DMS114 treated with DMSO at 0.1 percent for 48 hours (cell line): Measurements from ENCODE around the gene ZNF3.
A peak's percentile ranks its signal among the peaks of the same experiment; 100 is the strongest.

ENCODE experiments used
- DNase-seq: peaks from one replicate; lab custom pipeline; 2025; ENCODE audit not compliant: unreplicated experiment; lab: John Stamatoyannopoulos, UW

The ZNF3 gene

GRCh38 chr7:100088621-100089457, 7.3 kb upstream of the ZNF3 start, which contains the start of gene COPS6:
Gene COPS6 (plus strand): TSS chr7:100088969. CDS start chr7:100088991, 22 bp downstream.
- DNase-seq, result peak; percentile 43

DNA sequence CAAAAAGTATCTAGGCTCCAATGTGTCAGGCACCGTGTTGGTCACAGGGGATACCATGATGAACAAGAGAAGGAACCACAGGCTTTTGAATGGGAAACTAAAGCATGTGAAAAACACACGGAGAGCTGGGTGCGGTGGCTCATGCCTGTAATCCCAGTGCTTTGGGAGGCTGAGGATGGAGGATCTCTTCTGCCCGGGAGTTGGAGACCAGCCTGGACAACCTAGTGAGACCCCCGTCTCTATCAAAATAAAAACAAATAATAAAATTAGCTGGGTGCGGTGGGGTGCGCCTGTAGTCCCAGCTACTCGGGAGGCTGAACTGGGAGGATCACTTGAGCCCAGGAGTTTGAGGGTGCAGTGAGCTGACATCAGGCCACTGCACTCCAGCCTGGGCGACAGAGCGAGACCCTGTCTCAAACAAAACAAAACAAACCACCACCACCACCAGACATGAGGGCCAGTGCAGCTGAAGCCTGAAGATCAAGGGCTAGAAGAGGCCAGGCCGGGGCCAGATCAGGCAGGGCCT, 6.6 kb upstream of the ZNF3 start:
- DNase-seq, result no peak

GRCh38 chr7:100087055-100087750, 5.7 kb upstream of the ZNF3 start:
- no peak for DNase-seq

- DNase-seq, result no peak
Measured at GRCh38 chr7:100085515-100085914, 4.0 kb upstream of the ZNF3 start.

GRCh38 chr7:100082978-100083377, 1.5 kb upstream of the ZNF3 start:
- DNase-seq, result no peak

GRCh38 chr7:100080907-100081534, 502 bp downstream of the ZNF3 start:
- no peak for DNase-seq

- no peak for DNase-seq
Measured at GRCh38 chr7:100079024-100079560, 2.4 kb downstream of the ZNF3 start.

DNA sequence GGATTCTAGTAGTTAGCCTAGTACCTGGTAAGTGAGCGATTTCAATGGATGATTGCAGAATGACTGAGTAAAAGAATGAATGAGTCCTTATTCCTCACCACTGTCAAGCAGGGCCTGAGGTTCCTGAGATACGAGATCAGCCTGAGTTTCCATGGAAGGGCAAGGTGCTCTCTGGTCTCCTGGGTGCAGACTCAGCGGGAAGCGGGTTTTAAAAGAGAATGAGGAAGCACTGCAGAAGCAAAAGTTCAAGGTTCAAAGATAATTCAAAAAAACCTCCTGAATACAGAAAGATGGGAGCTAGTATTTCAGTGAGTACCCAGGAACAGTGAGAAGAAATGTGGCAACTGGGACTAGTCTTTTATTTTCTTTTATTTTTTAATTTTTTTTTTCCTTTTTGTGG, 4.3 kb downstream of the ZNF3 start:
- DNase-seq, result no peak

DNA sequence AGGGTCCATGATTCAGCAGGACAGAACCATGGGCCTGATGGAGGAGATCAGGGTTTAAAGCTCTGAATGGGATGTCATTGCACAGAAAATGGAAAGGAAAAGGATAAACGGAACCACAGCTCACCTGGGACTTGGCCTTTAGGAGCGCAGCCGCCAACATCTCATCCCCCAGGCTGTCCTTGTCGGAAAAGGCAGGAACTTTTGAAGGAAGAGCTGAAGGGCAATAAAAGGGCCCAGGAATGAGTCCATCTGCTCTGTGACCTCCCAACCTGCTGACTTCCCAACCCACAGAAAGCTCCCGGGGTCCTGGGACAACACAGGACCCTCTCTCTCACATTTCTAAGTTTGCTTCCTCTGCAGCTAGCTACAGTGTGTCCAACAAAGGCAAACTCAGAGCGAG, 6.1 kb downstream of the ZNF3 start:
- DNase-seq, result no peak

GRCh38 chr7:100074841-100075240, 6.7 kb downstream of the ZNF3 start:
- no peak for DNase-seq

- no peak for DNase-seq
Measured at GRCh38 chr7:100072462-100072861, 9.1 kb downstream of the ZNF3 start.

- DNase-seq, result no peak
Measured at GRCh38 chr7:100071018-100071723, 10.4 kb downstream of the ZNF3 start.

DNA sequence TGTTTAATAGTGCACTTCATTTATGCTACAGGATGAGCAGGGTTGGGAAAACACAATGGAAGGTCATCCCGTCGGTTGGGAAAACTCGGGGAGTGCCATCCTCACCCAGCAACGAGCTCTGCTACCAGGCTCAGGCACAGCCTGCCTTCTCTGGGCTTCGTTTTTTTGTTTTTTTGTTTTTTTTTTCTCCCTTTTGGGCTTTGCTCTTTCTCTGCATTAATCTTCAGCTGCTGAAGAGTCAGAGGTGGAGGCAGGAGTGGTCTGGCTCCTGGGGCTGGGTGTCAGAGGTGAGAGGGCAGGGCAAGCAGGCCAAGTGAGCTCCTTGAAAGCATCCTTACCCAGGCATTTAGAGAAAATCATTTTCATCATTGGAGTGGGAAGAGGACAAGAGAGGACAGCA, 11.5 kb downstream of the ZNF3 start:
- DNase-seq, result no peak

DNA sequence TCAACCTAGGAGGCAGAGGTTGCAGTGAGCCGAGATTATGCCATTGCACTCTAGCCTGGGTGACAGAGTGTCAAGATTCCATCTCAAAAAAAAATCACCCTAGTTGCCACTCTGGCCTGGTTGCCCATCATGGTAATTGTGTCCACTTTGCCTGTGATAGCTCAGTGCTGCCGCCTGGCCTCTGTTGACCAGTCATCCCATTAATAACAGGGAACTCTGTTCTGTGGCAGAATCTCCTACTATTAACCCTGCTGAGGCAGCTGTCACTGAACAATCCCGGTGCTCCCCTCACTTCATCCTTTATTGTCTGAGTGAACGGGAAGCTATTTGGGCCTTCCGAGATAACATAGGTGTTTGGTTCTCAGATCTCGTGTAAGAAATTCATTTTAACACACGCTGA, 14.6 kb downstream of the ZNF3 start:
- DNase-seq, result no peak

DNA sequence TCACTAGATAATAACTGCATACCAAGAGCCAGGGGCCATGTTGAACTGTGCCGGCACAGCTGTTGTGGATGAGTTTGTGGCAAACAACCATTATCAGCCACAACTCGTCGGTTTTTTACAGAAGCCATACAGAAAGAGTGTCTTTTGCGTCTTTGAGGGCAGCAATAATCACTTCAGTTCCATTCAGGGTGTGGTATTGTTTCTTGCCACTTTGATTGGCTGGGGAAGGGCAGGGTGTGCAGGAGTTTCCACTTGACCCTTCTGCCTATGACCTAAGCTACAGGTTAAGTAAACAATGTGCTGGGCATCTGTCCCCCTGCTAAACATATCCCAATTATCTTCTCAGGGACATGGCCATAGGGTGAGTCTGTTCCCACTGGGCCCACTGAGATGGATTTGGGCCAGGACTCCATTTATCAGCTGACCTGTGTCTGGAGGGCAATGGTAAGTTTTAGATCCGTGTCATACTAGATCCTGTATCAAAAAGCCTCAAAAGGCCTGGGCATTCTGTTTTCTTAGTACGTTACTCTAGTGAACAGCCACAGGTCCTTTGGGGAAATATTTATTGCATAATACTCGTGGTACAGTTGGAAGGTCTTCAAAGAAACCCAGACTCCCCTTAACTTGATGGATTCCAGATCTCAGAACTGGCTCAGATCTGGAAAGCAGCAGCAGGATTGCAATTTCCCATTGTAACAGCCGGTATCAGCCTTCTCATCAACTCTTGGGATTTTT, 15.9 kb downstream of the ZNF3 start:
- no peak for DNase-seq

DNA sequence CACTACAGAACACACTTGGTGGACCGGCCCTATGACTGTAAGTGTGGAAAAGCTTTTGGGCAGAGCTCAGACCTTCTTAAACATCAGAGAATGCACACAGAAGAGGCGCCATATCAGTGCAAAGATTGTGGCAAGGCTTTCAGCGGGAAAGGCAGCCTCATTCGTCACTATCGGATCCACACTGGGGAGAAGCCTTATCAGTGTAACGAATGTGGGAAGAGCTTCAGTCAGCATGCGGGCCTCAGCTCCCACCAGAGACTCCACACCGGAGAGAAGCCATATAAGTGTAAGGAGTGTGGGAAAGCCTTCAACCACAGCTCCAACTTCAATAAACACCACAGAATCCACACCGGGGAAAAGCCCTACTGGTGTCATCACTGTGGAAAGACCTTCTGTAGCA, 17.4 kb downstream of the ZNF3 start:
- no peak for DNase-seq

DNA sequence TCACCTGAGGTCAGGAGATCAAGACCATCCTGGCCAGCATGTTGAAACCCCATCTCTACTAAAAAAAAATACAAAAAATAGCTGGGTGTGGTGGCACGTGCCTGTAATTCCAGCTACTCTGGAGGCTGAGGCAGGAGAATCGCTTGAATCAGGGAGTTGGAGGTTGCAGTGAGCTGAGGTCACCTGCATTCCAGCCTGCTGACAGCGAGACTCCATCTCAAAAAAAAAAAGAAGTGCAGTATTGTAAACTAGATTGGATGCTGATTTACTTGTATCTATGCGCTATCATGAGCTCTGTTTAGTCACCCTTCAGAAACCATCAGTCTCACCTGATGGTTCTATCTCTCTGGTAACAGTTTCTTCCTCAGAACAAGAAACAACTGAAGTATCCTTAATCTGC, 18.1 kb downstream of the ZNF3 start:
- no peak for DNase-seq

- DNase-seq, result no peak
Measured at GRCh38 chr7:100061518-100062193, 19.9 kb downstream of the ZNF3 start.

DNA sequence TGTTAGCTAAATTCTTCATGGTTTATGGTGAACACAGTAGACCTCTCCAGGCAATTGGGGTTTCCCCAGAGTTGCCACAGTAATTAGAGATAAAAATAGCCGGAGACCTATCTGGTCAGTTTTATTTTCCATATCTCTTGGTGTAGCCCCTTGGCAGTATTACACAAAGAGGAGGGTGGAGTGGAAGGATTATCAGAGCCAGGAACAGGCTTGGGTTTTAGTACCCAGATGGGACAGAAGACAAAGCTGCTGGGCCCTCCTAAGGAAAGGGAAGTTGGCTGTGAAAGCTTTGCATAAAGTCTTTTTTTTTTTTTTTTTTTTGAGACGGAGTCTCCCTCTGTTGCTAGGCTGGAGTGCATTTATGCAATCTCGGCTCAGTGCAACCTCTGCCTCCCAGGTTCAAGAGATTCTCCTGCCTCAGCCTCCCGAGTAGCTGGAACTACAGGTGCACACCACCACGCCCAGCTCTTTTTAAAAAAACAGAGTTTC, 22.2 kb downstream of the ZNF3 start:
- DNase-seq, result no peak
